ENCODE results near the gene SACM1L.

GRCh38 chr3:45692866-45693265 is 3.7 kb downstream of the SACM1L start:
- TF ChIP-seq JUND (CRISPR knock-in tag; IDR thresholded peaks at IDR 0.05) (no peak), ATF7 (IDR thresholded peaks at IDR 0.05) (no peak), ATF7 (CRISPR knock-in tag; IDR thresholded peaks at IDR 0.05) (no peak), TAF1 (CRISPR knock-in tag; IDR thresholded peaks at IDR 0.05) (no peak), CTCF (CRISPR knock-in tag; IDR thresholded peaks at IDR 0.05) (no peak), ZBTB21 (CRISPR knock-in tag; IDR thresholded peaks at IDR 0.05) (no peak), ZNF350 (CRISPR knock-in tag; IDR thresholded peaks at IDR 0.05; ENCODE audit: borderline replicate concordance, low read depth) (no peak)
- TF ChIP-seq, protein P1, sequence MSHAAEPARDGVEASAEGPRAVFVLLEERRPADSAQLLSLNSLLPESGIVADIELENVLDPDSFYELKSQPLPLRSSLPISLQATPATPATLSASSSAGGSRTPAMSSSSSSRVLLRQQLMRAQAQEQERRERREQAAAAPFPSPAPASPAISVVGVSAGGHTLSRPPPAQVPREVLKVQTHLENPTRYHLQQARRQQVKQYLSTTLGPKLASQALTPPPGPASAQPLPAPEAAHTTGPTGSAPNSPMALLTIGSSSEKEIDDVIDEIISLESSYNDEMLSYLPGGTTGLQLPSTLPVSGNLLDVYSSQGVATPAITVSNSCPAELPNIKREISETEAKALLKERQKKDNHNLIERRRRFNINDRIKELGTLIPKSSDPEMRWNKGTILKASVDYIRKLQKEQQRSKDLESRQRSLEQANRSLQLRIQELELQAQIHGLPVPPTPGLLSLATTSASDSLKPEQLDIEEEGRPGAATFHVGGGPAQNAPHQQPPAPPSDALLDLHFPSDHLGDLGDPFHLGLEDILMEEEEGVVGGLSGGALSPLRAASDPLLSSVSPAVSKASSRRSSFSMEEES (CRISPR knock-in tag; IDR thresholded peaks at IDR 0.05), result no peak
